Stimulated activated CD8-positive, alpha-beta memory T cell treated with anti-CD3 and anti-CD28 coated beads, Interleukin-4, amount 100 ng/mL, for 4 hours (primary cell): Measurements from ENCODE around the gene CYYR1.

Experiments used
- DNase-seq, 2 donors: peaks; one replicate each; pipeline ENCODE4 v3.0.0-alpha.2; 2020; ENCODE audit warnings: low read depth in 2 of 2, low spot score in 1 of 2

CYYR1 gene

DNA sequence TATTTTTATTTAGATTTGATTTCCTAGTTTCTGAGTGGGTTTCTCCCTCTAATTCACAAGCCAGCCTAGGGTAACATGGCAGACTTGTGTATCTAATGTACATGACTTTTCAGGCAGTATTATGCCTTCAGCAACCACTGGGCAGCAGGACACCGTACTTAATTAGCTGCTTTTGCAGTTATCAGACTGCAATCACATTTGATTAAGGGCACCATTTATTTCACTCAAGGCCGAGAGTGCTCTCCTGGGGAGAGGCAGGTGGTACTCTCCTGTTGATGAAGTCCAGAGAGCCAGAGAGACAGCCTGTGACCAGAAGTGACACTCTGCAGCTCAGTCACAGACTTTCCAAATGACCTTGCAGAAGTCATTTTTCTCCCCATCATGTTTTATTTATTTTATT, 18.7 kb downstream of the CYYR1 start:
- DNase-seq, result no peak

- DNase-seq, result no peak
Measured at GRCh38 chr21:26553898-26554297, 19.2 kb downstream of the CYYR1 start.

DNA sequence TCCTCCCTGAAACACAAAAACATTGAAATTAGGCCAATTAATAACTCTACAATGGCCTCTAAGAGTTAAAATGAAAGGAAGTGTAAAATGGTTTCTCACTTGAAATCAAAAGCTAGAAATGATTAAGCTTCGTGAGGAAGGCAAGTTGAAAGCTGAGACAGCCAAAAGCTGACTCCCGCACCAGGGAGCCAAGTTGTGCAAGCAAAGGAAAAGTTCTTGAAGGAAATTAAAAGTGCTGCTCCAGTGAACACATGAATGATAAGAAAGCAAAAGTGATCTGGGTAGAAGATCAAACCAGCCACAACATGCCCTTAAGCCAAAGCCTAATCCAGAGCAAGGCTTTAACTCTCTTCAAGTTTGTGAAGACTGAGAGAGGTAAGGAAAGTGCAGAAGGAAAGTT, 22.8 kb downstream of the CYYR1 start:
- DNase-seq, result no peak

- DNase-seq, result no peak
Measured at GRCh38 chr21:26546446-26547097, 26.5 kb downstream of the CYYR1 start.

GRCh38 chr21:26544201-26544775, 28.8 kb downstream of the CYYR1 start:
- no peak for DNase-seq

DNA sequence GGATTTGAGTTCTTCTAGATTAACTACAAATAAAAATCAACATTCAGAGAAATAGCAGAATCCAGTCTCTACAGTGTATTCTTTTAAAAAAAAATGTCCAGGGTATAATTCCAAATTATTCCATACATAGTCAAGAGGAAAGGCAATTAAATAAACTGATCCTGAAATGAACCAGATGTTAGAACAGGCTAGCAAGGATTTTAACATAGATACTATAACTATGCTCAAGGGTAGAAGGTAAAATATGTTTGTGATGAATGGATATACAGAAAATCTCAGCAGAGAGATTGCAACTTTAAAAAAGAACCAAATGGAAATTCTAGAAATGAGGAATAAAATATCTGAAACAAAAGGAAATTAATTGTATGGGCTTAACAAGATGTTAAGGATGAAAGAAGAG, 32.4 kb downstream of the CYYR1 start:
- DNase-seq, result no peak

DNA sequence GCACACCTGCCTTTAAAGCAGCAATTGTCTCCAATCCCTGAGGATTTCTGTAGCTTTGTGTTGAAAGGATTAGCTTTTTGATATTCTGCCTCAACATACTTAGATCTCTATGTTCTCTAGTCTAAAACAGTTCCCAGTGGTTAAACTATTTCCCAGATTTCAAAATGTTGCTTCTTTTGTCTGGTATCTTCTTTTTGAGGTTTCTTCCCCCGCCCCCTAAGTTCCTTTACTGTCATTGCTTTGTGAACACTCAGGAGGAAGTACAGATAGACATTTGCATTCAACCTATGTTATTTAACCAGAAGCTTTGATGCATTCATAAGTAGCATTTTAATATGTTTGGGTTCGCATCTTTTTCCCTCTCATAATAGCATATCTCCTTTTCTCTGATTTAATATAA, 33.5 kb downstream of the CYYR1 start:
- no peak for DNase-seq

DNA sequence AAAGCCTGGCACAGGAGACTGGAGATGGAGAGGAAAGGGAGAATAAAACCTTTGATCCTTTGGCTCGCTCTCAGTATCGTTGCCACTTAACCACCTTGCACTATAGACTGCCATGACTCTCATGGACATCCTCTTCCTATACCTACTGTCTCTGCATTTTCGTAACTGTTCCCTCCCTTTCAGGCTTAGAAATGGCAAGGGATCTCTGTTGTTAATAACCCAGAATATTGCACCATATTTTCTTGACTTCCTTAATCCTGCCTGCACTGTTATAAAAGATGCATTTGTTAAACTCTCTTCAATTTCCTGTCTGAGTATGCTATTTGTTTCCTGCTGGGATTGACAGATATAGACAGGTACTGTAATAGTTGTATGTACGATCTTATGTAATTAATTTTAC, 38.6 kb downstream of the CYYR1 start:
- no peak for DNase-seq

- no peak for DNase-seq
Measured at GRCh38 chr21:26532208-26532607, 40.9 kb downstream of the CYYR1 start.

DNA sequence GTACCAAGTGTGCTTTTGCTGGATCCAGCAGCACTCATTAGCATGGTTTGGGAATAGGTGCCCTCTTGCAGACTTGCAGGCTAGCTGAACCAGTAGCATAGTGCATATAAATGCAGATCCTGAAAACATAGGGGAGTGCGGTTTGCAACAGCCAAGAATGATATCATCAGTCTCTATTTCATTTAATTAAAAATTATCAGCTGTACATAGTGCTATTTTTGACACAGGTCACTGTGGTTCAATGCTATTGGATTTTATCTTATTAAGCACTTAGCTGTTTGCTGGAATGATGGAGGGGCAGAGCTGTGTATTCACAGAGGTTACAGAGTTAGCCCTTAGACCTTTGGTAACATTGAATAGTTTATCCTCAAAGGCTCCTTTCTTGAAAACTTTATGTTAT, 43.6 kb downstream of the CYYR1 start:
- no peak for DNase-seq

GRCh38 chr21:26528882-26529281, 44.2 kb downstream of the CYYR1 start:
- DNase-seq, result no peak

DNA sequence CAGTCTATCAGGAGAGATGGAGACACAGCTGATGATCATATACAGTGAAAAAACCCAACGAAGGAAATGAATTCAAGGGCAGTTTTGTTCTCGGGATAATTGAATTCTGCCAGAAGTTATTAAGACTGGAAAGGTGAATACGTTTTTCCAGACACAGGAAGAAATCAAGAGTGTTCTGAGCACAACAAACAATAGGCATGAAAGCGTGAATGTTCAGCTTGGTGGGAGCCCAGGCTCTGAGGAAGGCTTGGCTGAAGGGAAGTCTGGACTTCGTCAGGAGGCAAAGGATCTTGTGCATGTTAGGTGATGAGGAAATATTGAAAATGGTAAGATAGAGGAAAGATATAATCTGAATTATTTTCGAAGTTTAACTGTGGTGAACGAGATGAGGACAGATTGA, 50.4 kb downstream of the CYYR1 start:
- DNase-seq, result no peak

- DNase-seq, result no peak
Measured at GRCh38 chr21:26519142-26519541, 53.9 kb downstream of the CYYR1 start.

DNA sequence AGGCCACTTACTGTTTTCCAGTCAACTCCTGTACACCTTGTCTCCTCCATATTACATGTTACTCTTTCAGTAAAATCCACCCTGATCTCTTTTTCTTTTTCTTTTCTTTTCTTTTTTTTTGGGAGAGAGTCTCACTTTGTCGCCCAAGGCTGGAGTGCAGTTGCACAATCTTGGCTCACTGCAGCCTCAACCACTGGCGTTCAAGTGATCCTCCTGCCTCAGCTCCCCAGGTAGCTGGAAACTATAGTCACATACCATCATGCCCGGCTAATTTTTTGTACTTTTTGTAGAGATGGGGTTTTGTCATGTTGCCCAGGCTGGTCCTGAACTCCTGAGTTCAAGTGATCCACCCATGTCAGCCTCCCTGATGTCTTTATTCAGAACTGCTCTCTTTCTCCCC, 57.8 kb downstream of the CYYR1 start:
- no peak for DNase-seq

DNA sequence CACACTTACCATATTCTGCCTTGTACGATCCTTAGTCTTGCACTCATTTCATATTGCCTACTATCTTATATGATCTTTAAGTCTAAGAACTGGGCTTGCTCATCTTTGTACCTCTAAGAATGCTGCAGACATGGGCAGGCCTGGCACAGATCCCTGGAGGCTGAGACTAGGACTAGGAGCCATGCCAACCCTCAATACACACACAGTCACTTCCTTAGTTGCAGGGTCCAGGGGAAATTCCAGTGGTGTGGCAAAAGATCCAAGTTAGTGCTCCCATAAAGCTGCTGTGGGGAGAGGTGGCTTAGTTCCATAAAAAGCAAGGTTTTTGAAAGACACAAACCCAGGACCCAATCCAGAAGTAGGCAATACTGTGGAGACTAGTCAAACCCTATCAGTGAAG, 59.9 kb downstream of the CYYR1 start:
- DNase-seq, result no peak

DNA sequence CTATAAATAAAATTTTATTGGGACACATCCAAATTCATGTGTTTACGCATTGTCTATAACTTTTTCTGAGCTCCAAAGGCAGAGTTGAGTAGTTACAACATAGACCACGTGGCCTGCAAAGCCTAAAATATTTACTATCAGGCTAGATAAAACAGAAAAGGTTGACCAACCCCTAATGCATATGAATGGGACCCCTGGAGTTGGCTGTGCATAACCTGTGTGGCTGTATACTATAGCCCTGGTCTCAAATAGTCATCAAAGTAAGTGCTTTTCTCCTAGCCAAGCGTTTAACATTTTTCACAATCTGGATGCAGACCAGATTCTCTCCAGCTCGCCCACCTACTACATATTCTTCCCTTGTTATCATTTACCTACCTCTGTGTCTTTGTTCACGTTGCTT, 60.4 kb downstream of the CYYR1 start:
- DNase-seq, result no peak

GRCh38 chr21:26508903-26509302, 64.2 kb downstream of the CYYR1 start:
- no peak for DNase-seq

DNA sequence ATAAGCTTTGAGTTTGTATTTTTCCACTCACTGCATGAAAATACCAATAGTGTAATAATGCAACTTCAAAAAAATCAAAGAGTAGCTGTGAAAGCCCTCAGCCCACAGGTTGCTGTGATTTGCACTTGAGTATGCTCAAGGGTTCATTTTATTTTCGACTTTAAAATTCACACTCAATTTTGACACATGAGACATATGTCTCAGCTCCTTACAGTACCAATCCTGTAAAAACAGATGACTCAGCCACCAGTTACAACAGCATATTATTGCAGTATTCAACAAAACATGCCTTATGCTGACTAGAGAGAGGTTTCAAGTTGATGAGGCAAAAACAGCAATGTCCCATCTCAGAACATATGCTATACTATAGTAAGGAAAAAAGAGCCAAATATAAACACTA, 66.1 kb downstream of the CYYR1 start:
- DNase-seq, result no peak

GRCh38 chr21:26505211-26505610, 67.9 kb downstream of the CYYR1 start:
- no peak for DNase-seq

DNA sequence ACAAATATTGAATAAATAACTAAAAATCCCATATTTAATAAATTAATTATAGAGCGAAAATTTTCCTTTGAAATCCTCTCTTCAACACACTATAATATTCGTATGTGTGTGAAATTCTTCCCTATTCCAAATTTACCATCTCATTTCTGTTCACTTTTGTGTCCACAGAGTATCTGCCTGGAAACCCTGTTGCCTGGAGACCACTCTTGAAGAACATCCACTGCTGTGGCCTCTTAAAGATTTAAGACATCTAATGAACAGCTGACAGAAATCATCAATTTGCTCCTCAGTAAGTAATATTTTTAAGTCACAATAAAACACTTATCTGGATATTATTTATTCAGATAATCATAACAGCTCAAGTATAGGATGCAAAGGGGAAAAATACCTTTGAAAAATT, 69.7 kb downstream of the CYYR1 start:
- no peak for DNase-seq

GRCh38 chr21:26501495-26502021, 71.5 kb downstream of the CYYR1 start:
- no peak for DNase-seq

DNA sequence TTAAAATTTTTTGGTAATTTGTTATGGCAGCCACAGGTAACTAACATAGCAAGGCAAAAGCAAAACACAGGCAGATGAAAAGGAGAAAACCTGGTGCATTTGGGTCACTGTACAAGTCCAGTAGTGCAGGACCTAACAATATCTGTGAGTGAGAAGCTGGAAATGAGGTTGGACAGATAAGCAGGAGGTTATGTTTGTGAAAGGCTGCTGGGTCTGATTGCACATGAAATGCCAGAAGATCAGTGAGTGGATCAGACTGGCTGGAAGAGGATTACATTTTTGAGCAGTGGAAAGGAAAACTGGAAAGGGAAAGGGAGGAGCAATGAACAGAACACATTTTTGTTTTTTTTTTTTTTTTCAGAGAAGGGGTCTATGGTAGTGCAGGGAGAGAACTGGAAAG, 73.6 kb downstream of the CYYR1 start:
- no peak for DNase-seq

DNA sequence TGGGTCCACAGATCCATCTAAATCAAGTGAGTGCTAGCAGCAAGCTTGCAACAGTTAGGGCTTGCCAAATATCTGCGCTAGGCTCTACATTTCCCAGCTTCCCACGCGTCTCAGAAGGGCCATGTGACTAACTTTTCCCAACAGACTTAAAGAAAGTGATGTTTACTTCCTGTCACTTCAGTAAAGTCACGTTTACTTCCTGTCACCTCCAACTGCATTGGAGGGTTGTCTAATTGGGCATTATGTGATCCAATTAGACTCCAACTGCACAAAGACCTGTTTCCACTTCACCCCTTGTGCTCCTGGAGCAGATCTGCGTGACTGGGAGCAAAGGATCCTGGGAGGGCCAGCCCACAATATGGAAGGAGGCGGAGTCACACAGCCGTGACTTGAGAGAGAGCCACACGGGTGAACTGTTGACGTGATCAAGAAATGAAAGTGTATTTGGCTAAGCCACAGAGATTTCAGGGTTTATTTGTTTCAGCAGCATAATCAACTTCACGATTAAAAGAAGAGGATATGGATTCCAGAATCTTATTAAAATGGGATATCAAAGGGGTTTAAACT, 77.7 kb downstream of the CYYR1 start:
- no peak for DNase-seq
